Coronary artery (tissue), 2 donors: ENCODE measurements around the gene RALGPS1.

Source experiments
- DNase-seq: peaks from one replicate; pipeline ENCODE4 v3.0.0-alpha.2; 2017; ENCODE audit warnings: low spot score
- H3K27ac ChIP-seq, 2 donors: fragments of 200-600 bp; sonication (generic); one replicate each; pipeline ENCODE4 v1.5.1; 2016 to 2019
- H3K4me3 ChIP-seq: fragments of 200-600 bp; sonication (generic); 2 replicates; pipeline ENCODE4 v1.5.1; 2016; ENCODE audit warnings: mild to moderate bottlenecking, moderate library complexity
- CTCF ChIP-seq: fragments of 200-600 bp; sonication (generic); IDR thresholded peaks from one replicate; pipeline ENCODE4 v1.5.1; 2019; ENCODE audit warnings: antibody characterized with exemption

Gene RALGPS1

GRCh38 chr9:127207734-127208410 lies 293.3 kb downstream of the RALGPS1 start:
- TF ChIP-seq CTCF = no peak
- H3K27ac ChIP-seq = no peak overlapping the region
- DNase-seq = no peak
- H3K4me3 ChIP-seq = no peak overlapping the region

- DNase-seq = no peak
- no peak overlapping the region for H3K4me3 ChIP-seq
- TF ChIP-seq CTCF = no peak
- no peak overlapping the region for H3K27ac ChIP-seq
Observed at GRCh38 chr9:127208416-127208815, 293.8 kb downstream of the RALGPS1 start.

- no peak overlapping the region for H3K4me3 ChIP-seq
- no peak for TF ChIP-seq CTCF
- H3K27ac ChIP-seq = no peak overlapping the region
- DNase-seq = no peak
Observed at GRCh38 chr9:127209220-127209619, 294.6 kb downstream of the RALGPS1 start.

GRCh38 chr9:127209948-127210640 lies 295.5 kb downstream of the RALGPS1 start:
- DNase-seq = no peak
- no peak for TF ChIP-seq CTCF
- H3K4me3 ChIP-seq = no peak overlapping the region

GRCh38 chr9:127210851-127211730 lies 296.5 kb downstream of the RALGPS1 start:
- Histone ChIP-seq H3K27ac (no peak overlapping the region), H3K4me3 (no peak overlapping the region)
- no peak for TF ChIP-seq CTCF
- no peak for DNase-seq

More at GRCh38 chr9:127209948-127210640, 295.5 kb downstream of the RALGPS1 start:
- no peak overlapping the region for H3K27ac ChIP-seq

GRCh38 chr9:127211983-127212382 lies 297.4 kb downstream of the RALGPS1 start:
- no peak for DNase-seq
- no peak overlapping the region for H3K27ac ChIP-seq
- no peak overlapping the region for H3K4me3 ChIP-seq
- no peak for TF ChIP-seq CTCF
